Stimulated activated CD8-positive, alpha-beta memory T cell treated with anti-CD3 and anti-CD28 coated beads, Interleukin-7, amount 100 ng/mL, for 1 hour (primary cell): ENCODE data around the gene CLIP4.
"Not testable (repeated sequence)": the region's sequence is repeated elsewhere in the genome, so short reads cannot be mapped to it uniquely, and the experiment has no call there.

Experiments
- DNase-seq, 2 donors: peaks; one replicate each; pipeline ENCODE4 v3.0.0-alpha.2; 2020; ENCODE audit warnings: low read depth in 2 of 2

The CLIP4 gene

DNA sequence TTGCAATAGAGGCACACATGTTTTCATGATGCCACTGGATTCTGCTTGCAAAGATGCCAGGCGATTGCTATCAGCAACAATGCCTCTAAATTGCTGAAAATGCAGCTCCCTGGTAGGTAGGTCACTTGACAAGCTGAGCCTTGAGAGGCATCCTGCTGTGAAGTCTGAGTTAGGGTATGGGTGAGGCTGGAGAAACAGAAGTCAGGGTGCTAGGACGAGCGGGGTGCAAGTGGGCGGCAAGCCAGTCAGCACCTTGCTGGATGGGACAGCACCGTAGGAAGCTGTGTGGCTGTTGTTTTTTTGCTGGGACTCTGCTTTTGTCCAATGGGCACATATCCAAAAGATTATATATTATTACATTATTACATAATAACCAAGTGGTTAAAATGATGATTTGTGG lies 10.5 kb upstream of the CLIP4 start:
- DNase-seq: no peak

DNA sequence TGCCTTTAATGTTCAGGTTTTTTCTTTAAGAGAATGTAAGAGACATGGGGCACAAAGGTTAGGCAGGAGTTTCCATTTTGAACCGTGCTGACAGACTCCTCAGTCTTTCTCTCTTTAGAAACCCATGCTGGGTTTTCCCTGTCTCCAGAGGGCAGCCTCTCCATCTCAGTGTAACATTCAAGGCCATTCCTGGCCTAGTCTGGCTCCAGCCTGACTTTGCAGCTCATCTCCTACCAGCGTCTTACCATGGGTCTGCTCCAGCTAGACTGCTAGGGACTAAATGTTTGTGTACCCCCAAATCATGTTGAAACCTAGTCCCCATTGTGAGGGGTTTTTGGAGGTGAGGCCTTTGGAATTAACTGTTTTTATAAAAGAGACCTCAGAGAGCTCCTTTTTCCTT lies 9.8 kb upstream of the CLIP4 start:
- no peak for DNase-seq

DNA sequence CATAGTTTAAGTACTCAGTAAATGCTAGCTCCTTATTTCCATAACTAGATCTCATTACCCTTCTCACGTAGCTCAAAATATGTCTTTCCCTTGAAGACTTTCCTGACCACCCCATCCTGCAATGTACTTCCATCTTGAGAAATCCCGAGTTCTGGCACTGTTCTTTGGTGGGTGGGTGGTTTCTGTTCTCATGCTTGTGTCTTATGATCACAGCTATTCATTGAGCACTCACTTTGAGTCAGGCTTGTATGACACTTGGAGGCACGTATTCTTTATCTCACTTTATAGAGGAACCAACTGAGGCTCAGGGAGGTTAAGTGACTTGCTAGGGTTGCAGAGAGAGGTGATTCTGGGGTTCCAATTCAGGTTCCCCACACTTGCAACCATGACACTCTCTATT lies 9.0 kb upstream of the CLIP4 start:
- DNase-seq: no peak

DNA sequence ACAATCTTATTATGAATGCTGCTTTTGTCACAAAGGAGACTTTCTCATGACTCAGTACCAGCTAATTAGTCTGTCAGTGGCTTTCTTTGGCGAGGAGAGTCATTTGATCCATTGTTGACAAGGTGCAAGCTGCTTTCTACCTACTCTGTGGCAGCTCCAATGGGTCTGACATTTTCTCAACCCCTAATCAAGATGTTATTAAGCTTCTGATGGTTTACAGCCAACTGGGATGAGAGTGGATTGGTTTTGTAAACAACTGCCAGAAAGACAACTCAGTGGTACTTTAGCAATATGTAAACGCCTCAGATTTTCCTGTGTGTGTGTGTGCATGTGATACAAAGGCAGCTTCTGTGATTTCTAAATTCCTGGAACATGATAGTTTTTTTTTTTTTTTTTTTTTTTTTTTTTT lies 8.2 kb upstream of the CLIP4 start:
- DNase-seq: no peak

DNA sequence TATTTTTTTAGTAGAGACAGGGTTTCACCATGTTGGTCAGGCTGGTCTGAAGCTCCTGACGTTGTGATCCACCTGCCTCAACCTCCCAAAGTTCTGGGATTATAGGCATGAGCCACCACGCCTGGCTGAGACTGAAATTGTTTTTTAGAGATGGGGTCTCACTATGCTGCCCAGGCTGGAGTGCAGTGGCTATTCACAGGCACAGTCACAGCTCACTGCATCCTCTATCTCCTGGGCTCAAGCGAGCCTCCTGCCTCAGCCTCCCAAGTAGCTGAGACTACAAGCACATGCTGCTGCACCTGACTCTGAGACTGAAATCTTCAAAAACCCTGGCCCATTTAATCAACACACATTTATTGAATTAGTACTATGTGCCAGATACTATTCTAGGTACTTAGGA lies 7.7 kb upstream of the CLIP4 start:
- not testable (repeated sequence) for DNase-seq

DNA sequence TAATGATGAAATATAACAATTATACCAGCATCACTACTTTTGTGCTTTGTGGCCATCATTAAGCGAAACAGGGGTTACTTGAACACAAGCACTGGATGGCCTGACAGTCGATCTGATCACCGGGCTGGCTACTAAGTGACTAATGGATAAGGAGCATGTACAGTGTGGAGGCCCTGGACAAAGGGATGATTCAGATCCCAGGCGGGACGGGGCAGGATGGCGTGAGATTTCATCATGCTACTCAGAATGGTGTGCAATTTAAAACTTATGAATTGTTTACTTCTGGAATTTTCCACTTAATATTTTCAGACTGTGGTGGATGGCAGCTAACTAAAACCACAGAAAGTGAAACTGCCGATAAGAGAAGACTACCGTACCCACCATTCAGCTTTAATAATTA lies 7.0 kb upstream of the CLIP4 start:
- no peak for DNase-seq

DNA sequence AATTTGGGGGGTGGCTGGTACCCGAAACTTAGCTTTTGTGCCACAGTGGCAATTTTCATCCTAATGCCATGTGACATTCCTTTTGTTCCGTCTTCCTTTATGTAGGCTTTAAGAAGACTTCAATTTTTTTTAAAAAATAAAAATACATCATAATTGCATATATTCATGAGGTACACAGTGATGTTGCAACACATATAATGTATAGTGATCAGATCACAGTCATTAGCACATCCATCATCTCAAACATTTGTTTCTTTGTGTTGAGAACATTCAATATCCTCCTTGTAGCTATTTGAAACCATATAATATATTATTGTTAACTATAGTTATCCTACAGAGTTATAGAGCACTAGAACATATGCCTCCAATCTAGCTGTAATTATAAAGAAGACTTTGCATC lies 6.0 kb upstream of the CLIP4 start:
- DNase-seq: no peak

DNA sequence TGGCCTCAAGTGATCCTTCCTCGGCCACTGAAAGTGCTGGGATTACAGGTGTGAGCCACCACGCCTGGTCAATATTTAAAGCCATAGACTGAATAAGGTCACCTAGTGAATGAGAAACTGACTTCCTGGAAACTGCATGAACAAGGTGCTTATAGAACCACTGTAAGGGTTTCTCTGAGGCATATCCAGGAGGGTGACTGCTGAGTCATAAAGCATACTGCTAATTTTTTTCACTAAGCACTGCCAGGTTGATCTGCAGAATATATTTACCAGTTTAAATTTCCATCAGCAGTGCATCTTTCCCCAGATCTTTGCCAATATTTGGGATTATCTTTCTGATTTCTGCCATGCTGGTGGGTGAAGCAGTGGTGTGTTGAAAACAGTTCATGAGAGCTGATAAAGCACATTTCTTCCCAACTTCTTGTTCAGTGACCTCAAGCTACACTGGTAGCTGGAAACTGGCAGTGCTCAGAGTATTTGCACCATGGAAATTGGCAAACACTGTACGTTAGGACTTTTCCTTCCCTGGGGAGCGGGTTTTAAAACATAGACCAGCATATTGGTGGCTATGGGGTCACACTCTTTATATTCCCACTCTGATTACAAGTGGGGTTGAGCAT lies 4.2 kb upstream of the CLIP4 start:
- no peak for DNase-seq

DNA sequence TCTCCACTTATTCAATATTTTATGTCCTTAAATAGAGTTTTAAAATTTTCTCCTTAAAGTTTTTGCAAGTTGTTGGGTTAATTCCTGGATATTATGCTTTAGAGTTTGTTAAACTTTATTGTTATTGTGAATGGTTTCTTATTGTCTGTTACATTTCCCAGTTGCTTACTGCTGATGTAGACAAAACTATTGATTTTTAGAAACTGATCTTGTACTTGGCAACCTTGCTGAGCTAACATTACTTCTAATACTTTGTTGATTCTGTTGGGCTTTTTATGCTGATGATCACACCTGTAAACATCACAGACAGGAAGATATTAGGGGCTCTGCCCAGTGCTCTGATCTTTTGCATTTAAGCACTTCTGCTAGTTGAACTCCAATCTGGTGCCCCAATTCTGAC lies 2.8 kb upstream of the CLIP4 start:
- DNase-seq: no peak

DNA sequence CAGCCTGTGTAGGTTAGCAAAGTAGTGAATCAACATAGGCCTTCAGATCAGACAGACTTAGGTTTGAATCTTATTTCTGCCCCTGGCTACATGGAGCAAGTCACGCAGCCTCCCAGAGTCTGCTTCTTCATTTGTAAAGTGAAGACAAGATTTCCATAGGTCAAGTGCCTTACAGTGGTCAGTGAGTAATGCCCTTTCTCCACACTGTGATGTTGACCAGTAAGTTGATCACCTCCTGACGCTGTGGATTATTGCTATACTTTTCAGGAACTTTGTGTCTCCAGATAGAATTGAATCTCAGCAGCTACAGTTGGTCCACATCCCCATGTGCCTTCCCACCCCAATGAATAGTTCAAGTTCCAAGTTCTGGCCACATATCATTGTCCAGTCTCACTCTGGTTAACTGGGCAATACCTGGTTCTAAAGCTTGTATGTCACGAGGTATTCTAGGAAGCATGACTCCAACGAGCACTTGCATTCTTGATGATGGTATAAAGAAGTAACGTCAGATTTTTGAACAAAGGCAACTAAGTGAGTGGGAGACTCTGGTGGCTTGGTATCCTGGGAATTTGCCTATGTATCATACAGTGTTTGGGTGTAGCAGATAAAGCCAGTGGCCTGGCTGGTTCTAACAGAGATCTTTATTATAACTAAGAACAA lies 2.1 kb upstream of the CLIP4 start:
- DNase-seq: no peak

DNA sequence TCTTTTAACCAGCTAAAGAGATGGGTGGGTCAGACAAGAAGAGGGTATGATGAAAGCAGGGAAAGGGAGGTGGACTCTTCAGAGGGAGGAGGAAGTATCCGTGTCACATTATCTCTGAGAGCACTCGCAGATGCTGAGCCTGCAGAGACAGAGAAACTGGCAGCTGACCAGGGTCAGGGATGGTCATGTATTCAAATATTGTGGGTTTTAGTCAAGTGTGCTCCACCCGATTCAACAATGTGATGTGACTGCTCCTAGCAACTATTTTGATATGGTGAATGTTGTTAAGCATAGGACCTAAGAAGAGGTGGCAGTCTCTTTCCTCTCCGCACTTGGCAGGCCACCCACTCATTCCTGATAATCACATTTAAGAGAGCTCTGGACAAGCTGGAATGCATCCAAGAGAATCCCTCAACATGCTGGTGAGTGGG lies 1.3 kb upstream of the CLIP4 start:
- DNase-seq: no peak

DNA sequence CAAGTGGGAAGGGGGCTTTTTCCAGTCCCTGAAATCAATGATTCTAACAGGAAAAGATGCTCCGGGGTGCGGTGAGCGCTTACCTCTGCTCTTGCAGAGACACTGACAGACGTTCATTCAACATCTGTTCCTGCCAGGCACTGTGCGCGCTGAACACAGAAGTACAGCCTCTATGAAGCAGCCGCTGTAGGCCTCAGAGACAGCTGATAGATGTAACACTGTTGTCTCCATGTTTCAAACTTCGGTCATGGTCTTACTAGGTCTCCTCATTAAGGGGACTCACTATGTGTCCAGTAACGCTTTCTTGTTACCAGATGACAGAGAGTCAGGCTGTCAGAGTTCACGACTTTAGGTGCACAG lies 649 bp upstream of the CLIP4 start:
- no peak for DNase-seq

DNA sequence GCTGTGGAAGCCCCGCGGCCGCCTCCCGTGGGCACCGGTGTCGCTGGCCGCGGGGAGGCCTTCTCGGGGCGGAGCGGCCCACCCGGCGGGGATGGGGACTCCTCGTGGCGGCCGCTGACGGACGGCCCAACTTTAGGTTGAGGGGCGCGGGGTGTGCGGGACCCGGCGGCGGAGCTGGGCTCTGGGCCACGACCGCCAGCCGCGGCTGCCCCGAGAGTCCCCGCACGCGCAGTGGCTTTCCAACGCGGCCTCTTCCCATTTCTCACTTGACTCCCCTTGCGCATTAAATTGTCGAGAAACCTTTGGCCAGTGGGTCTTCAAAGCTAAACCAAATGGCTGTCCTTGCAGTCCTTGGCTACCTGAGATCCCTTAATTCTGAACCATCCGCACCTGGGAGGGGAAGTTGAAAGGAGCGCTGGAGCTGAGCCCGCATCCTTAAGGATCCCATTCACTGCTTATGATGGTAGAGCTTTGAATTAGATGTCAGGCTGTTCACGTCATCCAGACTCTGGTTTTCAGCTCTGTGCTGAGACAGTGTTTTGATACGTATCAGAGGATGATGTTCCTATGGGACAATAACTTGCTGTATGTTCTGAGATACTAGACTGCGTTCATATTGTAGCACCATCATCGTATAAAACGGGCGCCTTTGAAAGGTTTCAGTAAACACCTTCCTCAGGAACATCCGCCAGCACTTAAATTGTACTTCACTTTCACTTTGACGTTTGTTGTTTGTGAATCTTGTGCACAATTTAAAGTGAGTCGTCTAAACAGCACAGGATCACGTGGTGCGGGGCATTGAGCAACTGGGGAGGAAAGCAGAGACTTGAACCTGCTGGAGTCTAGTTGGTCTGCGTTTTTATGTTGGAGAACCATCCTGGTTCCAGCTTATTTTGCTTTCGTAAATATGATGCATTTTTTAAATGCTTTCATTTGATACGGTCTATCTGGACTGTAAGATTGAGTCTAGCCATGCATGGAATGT lies 874 bp downstream of the CLIP4 start:
- DNase-seq: no peak

DNA sequence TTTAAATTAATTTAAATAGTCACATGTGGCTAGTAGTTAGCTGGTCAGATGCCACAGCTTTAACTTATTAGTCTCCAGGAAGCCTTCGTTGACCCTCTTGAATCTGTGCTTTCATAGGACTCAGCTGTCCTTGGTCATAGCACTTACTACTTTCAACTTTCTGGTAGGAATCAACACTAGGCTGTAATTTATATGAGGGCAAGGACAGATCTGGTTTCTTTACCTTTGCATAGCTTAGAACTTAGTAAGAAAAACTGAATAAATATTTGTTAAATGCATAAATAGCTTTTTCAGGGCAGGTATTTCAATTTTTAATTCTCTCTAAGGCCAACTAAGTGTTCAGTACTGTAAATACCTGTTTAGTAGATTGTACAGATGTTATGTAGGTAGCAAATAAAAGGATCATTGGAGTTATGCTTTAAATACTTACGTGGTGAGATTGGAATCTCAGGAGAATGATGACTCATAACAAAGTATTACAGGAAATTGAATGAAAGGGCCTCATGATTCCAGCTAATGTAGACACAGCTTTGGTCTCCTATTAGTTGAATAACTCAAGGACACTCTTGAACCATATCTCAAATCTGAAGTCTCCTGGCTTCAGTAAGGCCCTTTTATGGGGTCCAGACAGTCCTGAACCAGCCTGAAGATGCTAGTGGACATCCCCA lies 2.6 kb downstream of the CLIP4 start:
- no peak for DNase-seq

DNA sequence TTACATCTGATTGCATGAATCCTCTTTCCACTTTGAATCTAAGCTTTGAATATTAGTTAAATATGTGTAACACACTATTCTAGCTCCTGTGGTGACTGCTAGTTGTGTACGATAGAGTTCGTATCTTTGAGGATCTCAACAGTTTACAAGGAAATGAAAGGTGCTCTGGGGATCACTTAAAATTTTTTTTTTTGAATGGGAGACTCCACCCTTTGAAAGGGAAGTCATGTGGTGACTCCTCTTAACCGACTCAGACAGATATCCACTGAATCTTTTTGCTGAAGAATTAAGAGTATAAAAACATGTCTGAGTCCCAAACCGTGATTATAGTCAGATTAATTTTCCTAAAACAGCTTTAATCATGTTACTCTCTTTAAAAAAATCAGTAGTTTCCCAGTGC lies 4.0 kb downstream of the CLIP4 start:
- no peak for DNase-seq

DNA sequence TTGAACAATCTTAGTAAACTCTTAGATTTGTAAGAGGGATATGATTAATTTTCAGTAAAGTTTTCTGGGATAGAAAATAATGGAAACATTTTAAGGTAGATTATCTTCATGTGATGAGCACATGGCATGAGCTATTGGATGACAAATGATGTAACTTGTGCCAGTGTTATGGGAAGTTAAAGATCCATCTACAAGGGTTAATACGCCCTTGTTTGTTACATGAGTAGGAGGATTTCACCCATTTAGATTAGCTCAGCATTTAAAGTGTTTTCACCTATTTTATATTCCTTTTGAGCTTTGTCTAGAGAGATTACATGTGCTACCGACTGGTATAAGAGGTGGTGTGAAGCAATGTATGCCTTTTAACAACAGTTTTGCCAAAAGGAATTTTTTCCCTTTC lies 5.6 kb downstream of the CLIP4 start:
- DNase-seq: no peak

DNA sequence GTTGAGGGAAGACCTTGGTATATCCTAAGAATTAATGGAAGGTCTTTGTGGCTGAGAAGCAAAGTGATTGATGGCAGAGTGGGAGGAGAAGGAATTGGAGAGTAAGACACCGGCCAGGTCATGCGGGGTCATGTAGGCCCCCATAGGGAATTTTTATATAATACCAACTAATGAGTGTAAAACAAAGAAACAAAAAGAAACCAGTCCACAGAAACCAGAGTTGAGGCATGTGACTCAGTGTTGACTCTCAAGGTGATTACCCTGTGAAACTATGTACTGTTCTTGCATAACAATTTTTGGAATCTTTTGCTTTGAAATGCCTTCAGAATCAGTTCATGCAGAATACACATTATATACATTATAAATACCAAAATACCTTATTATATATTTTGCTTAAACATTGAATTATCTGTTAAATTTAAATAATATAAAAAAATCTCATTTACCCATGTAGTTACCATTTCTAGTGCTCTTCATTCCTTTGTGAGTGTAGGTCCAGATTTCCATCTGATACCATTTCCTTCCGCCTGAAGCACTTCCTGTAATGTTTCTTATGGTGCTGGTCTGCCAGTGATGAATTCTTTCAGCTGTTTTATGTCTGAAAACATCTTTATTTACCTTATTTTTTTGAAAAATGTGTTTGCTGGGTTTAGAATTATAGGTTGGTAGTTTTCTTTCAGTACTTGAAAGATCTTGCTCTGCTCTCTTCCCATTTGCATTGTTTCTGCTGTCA lies 8.6 kb downstream of the CLIP4 start:
- no peak for DNase-seq

DNA sequence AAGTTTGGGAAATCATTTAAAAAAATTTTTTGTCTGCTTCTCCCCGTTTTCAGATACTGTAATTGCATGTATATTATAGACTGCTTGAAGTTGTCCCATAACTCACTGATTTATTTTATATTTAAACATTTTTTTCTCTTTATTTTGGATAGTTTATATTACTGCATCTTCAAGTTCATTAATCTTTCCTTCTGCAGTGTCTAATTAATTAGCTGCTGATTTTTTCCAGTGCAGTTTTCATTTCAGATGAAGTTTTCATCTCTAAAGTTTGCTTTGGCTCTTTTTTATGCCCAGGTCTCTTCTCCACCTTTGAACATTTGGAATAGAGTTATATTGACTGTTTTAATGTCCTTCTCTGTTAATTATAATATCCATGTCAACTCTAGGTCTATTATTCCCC lies 9.3 kb downstream of the CLIP4 start:
- DNase-seq: no peak

DNA sequence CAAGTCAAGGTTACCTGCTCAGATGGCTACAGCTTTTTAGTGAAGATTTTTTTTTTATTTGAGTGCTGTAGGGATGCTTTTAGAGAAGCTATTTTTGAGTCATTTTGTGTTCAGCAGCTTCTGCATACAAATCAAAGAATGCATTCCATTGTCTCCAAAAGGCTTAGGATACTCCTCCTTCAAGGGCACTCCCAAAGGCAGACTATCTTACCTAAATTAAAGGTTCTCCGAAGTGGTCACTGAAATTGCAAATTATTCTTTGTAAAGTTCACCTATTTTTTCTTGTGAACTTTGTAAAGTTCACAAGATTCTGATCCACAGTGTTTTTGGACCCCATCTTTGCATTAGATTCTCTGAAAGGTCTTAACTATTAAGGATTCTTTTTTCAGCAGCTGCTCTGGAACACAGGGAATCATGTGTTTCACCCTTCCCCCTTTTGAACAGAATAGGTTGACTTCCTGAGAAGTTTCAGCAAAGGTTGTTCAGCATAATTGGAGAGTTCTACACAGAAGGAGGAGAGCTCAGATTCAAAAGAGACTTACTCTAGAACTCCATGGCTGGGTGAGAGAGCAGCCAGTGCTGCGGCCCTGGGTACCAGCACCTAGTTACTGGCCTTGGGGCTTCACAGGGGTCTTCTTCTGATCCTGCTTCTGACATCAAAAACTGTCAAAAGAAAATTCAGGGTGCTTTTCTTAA lies 14.5 kb downstream of the CLIP4 start:
- no peak for DNase-seq

DNA sequence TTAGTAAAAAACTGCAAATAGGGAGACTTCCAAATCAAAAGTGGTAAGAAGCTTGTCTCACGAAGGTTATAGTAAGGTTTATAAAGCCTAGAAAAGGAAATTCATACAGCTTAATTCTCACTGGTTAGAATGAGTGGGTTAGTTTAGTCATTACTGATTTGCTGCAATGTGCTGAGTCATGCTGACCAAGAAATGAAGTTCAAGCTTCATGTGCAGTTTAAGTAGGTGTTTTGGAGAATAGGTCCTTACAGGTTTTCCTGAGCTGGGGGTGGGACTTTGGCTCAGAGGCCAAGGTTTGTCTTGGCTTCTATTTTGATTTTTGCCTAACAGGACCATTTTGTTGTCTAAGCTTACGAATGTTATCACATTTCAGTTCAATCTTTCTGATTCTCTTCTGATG lies 15.1 kb downstream of the CLIP4 start:
- no peak for DNase-seq

DNA sequence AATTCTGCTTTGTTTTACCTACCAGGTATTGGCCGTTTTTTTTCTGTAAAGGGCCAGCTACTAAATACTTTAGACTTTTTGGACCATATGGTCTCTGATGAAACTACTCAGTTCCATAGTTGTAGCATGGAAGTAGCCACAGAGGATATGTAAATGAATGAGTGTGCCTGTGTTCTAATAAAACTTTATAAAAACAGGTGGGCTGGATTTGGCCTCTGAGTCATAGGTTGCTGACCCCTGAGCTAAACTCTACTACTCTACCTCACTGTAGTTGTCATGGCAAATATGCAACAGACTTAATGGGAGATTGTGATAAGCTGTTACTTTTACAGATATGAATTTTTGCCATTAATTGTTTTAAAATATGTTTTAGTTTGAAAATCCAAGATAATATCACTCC lies 19.7 kb downstream of the CLIP4 start:
- DNase-seq: no peak
